Body of pancreas (tissue), 4 donors: Measurements from ENCODE around the gene OSBPL9.

Source experiments
- POLR2A ChIP-seq, 3 donors: fragments of 450-650 bp; IDR thresholded peaks; one replicate each; pipeline ENCODE4 v1.6.1; 2016; ENCODE audit warnings: antibody characterized with exemption in 3 of 3, mild to moderate bottlenecking in 2 of 3
- TF ChIP-seq, protein P1 (sequence below), 7 experiments: fragments of 450-650 bp in 4 of 7; fragments of 200-600 bp in 3 of 7; sonication (generic) in 3 of 7; IDR thresholded peaks; one replicate each; pipeline ENCODE4 v1.5.1; 2016 to 2019; ENCODE audit warnings: antibody characterized with exemption in 7 of 7

DNA sequence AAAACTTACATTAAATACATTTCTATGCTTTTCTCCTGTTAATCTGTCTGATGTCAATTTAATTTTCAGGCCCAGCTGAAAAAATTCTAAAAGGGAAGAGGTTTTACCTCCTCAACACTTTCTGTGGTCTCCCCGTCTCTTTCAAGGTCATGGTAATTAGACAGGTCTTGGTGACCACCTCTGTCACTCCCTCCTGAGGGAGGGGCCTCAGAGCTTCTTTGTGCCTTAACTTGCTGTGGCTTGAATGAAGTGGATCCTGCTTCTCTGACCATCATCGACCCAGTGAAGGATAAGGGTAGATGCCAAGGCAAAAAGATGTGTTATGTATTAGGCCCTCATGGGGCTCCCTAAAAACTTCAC, 40.8 kb upstream of the OSBPL9 start:
- TF ChIP-seq, protein P1, sequence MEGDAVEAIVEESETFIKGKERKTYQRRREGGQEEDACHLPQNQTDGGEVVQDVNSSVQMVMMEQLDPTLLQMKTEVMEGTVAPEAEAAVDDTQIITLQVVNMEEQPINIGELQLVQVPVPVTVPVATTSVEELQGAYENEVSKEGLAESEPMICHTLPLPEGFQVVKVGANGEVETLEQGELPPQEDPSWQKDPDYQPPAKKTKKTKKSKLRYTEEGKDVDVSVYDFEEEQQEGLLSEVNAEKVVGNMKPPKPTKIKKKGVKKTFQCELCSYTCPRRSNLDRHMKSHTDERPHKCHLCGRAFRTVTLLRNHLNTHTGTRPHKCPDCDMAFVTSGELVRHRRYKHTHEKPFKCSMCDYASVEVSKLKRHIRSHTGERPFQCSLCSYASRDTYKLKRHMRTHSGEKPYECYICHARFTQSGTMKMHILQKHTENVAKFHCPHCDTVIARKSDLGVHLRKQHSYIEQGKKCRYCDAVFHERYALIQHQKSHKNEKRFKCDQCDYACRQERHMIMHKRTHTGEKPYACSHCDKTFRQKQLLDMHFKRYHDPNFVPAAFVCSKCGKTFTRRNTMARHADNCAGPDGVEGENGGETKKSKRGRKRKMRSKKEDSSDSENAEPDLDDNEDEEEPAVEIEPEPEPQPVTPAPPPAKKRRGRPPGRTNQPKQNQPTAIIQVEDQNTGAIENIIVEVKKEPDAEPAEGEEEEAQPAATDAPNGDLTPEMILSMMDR (IDR thresholded peaks at IDR 0.05): no peak
- TF ChIP-seq POLR2A (IDR thresholded peaks at IDR 0.05): no peak
